ENCODE data around the gene TNNT3. TPM values are rescaled to one million over a fixed set of nuclear protein-coding genes. Genes with fewer than 3 reads are reported as not detected.
A peak's percentile ranks its signal among the peaks of the same experiment; 100 is the strongest.

TNNT3 gene
- total RNA-seq, 1 experiment from 2014 or later = not detected

DNA sequence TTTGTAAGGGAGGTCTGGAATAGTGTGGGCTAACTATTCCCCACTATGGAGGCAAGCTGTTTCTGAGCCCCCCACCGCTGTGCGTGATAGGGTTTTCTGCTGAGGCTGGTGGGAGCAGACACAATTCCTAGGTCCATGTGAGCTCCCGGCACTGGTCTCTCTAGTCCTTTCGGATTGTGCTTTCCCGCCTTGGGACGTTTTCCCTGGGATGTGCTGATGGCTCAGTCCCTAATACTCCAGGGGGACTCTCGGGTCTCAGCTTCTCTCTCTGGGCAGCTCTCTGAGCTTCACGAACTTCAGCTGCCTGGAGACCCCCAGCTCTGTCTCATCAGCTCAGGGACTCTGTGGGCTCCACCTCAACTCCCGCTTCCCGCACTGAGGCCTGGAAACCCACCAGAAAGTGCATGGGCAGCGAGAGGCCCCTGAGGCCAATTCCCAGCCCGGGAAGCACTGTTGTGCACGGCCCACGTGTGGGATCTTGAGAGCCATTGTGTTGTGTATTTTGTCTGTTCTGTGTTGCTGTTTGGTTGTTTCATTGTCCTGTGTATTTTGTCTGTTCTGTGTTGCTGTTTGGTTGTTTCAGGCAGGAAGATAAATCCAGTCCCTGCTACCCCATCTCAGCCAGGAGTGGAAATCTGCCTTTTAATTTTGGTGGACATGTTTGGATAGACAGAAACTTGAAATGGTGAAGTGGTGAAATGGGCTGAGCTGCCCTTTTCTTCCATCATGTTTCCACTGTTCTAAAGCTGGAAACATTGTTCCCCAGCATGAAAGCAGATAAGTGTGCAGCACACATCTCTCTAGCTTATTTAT, 12.7 kb upstream of the TNNT3 start:
- Mint-ChIP-seq H3K36me3 (ENCODE audit: insufficient read depth in 1 of 3, low read depth in 3 of 3) (no peaks in the 10 kb centered on the region), H3K4me3 (no peak overlapping the region), H3K27me3 (ENCODE audit: low read depth) (peaks cover 20% of the 10 kb centered on the region), H3K9me3 (peaks cover 0 to 2% of the 10 kb centered on the region in 2 experiments; a peak in 2 of 5 replicates), H3K27ac (peak overlapping the region in 1 of 3 experiments; percentile 53; a peak in 3 of 7 replicates), H3K4me1 (peaks cover 19 to 24% of the 10 kb centered on the region in 2 experiments)
- Histone ChIP-seq H2BK20ac (ENCODE audit: low read depth, low read length, poor library complexity, severe bottlenecking) (no peak overlapping the region), H2BK12ac (ENCODE audit: insufficient read length, low read depth, low read length) (no peak overlapping the region), H4K5ac (ENCODE audit: insufficient read length, low read depth, low read length) (no peak overlapping the region), H3K9me3 (ENCODE audit: control insufficient read depth, low read depth, low read length) (no peaks in the 10 kb centered on the region), H3K79me2 (ENCODE audit: insufficient read depth, low read length) (no peaks in the 10 kb centered on the region), H2BK120ac (ENCODE audit: low read depth, low read length, poor library complexity, severe bottlenecking) (no peak overlapping the region), H3K9ac (ENCODE audit: extremely low read depth, insufficient read length, low read length) (no peak overlapping the region), H3K14ac (ENCODE audit: insufficient read depth, low read length) (no peak overlapping the region; the same call in 1 of the 2 replicates), H4K20me1 (ENCODE audit: control insufficient read depth, insufficient read depth, insufficient read length) (no peaks in the 10 kb centered on the region), H2AK5ac (ENCODE audit: insufficient read length, low read length) (no peak overlapping the region), H3K79me1 (ENCODE audit: insufficient read depth, low read depth, low read length, poor library complexity, severe bottlenecking) (no peaks in the 10 kb centered on the region), H2AFZ (ENCODE audit: low read length) (peak overlapping the region; percentile 77), H3T11ph (ENCODE audit: low read length) (no peak overlapping the region), H3K4ac (ENCODE audit: low read depth, low read length) (no peak overlapping the region), H3K56ac (ENCODE audit: insufficient read length, low read depth, low read length) (no peak overlapping the region), H3K18ac (ENCODE audit: insufficient read length, low read depth, low read length) (peak overlapping the region; percentile 78), H2BK15ac (ENCODE audit: low read depth, low read length) (0 out of 2 replicates have a peak overlapping the region, but pooled peaks have one; percentile 42), H4K91ac (ENCODE audit: insufficient read length, low read depth, low read length) (no peak overlapping the region), H3K23ac (ENCODE audit: insufficient read length, low read depth, low read length) (no peak overlapping the region), H3K4me2 (ENCODE audit: insufficient read depth, insufficient read length, low read length) (no peak overlapping the region), H4K8ac (replicated peaks; ENCODE audit: insufficient read length, low read depth, low read length) (no peak overlapping the region), H2BK5ac (ENCODE audit: insufficient read length, low read length) (no peak overlapping the region), H3K27ac (ENCODE audit: insufficient read length, low read depth, low read length) (no peak overlapping the region), H3K23me2 (ENCODE audit: insufficient read length, low read depth, low read length, poor library complexity, severe bottlenecking) (peaks cover 2% of the 10 kb centered on the region), H3K27me3 (ENCODE audit: insufficient read depth, low read length) (no peaks in the 10 kb centered on the region), H3K4me1 (ENCODE audit: insufficient read depth, low read length) (0 out of 2 replicates have a peak, but pooled peaks cover 3% of the 10 kb centered on the region)
- TF ChIP-seq, protein P1, sequence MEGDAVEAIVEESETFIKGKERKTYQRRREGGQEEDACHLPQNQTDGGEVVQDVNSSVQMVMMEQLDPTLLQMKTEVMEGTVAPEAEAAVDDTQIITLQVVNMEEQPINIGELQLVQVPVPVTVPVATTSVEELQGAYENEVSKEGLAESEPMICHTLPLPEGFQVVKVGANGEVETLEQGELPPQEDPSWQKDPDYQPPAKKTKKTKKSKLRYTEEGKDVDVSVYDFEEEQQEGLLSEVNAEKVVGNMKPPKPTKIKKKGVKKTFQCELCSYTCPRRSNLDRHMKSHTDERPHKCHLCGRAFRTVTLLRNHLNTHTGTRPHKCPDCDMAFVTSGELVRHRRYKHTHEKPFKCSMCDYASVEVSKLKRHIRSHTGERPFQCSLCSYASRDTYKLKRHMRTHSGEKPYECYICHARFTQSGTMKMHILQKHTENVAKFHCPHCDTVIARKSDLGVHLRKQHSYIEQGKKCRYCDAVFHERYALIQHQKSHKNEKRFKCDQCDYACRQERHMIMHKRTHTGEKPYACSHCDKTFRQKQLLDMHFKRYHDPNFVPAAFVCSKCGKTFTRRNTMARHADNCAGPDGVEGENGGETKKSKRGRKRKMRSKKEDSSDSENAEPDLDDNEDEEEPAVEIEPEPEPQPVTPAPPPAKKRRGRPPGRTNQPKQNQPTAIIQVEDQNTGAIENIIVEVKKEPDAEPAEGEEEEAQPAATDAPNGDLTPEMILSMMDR (conservative IDR thresholded peaks at IDR 0.05) = no peak
- no CpG with 5 or more reads among the region's 14 CpGs for WGBS (ENCODE audit: extremely low coverage, insufficient read length, low lambda C conversion rate)
- DNase-seq = no peak
